HG02571 (cell line): Measurements from ENCODE around the gene NKAIN2.

Experiments used
- ATAC-seq: cut with Tn5 transposase; IDR thresholded peaks from one replicate; pipeline ENCODE4 v1.9.1; 2021; ENCODE audit warnings: mild to moderate bottlenecking, moderate library complexity; ENCODE audit not compliant: unreplicated experiment

NKAIN2 gene

DNA sequence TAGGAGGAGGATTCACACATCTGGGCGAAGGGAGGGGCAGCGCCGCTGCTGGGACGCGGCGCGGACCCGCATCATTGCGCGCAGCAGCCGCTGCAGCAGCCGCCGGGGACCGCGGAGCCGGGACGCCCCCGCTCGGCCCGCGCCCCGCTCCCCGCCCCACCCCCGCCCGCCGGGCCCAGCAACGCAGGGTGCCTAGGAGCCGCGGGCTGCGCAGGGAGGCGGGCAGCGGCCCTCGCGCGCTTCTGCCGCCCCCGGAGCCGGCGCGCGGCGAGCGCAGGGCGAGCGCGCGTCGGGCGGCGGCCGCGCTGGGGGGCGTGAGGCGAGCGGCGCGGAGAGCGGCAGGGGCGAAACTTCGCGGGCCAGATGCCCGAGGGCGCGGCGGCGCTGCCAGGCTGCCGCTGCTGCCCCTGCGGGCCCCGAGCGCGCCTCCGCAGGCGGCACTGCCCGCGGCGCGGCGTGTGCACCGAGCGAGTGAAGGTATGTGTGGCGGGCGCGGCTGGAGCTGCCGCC is at the start of gene NKAIN2:
Gene NKAIN2, plus strand, starts transcription at position 362 of the 510 bp plus-strand sequence.
- ATAC-seq: peak; percentile 24

- ATAC-seq: no peak
These were observed 44.2 kb upstream of the NKAIN2 start for GRCh38 chr6:123759472-123759871.

- no peak for ATAC-seq
These were observed 39.8 kb upstream of the NKAIN2 start for GRCh38 chr6:123763904-123764303.

GRCh38 chr6:123764722-123765121 is 38.9 kb upstream of the NKAIN2 start:
- no peak for ATAC-seq

- no peak for ATAC-seq
These were observed 34.7 kb upstream of the NKAIN2 start for GRCh38 chr6:123768921-123769320.

GRCh38 chr6:123769431-123769830 is 34.2 kb upstream of the NKAIN2 start:
- no peak for ATAC-seq

DNA sequence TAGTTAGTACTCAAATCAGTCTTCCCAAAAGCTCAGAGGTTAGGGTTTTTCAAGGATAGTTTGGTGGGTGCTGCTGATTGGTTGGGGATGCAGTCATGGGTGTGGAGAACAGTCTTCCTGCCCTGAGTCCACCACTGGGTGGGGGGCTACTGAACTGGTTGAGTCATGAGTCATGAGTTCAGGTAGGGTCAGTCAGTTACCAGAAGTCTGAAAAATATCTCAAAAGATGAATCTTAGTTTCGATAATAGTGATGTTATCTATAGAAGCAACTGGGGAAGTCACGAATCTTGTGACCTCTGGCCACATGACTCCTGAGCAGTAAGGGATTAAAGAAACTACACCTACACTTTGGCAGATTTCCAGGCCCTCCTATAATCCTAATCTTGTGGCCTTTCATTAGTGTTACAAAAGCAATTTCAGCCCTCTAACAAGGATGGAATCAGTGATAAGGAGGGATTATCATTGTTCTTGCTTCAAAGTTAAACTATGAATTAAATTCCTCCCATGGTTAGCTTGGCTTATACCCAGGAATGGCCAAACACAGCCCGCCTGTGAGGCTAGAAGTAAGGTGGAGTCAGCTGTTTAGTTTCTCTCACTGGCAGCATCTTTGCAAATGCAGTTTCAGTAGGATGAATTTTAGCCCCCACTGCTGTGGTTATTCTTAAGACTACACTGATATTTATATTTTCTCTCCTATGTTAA is 33.3 kb upstream of the NKAIN2 start:
- peak; percentile 63 for ATAC-seq

- ATAC-seq: no peak
These were observed 32.5 kb upstream of the NKAIN2 start for GRCh38 chr6:123771126-123771525.

DNA sequence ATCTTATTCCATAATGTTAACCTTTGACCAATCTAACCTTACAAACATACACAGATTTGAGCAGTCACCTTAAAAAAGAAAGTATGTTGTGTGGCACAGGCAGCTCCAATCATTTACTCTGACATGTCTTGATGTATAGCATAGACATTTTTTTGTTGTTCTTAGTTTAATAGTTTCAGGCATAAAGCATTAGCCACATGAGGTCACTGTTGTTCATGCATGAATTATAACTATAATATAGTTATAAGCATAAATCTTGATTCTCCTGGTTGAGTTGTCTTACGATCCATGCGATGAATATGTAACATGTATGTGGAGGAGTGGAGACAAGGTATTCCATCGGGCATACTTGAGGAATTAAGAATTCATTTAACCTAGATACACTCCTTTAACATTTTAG is 26.1 kb upstream of the NKAIN2 start:
- no peak for ATAC-seq

GRCh38 chr6:123780021-123780420 is 23.6 kb upstream of the NKAIN2 start:
- no peak for ATAC-seq

DNA sequence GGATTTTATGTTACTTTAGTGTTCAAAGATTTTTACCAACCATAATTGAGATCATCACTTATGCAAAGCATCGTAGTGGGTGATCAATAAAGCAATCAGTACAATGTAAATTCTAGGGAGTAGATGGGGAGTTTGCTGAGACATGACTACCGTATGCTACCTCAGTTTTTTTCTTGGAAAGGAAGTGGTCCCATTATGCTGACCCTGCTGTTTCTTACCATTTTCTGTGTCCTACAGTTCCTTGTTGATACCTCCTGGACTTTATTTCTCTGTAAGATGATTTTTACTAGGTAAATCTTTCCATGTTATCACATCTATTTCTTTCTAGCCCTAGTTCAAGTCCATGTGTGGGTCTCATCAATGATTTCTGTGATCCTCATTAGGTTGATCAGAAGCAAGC is 19.3 kb upstream of the NKAIN2 start:
- ATAC-seq: no peak

DNA sequence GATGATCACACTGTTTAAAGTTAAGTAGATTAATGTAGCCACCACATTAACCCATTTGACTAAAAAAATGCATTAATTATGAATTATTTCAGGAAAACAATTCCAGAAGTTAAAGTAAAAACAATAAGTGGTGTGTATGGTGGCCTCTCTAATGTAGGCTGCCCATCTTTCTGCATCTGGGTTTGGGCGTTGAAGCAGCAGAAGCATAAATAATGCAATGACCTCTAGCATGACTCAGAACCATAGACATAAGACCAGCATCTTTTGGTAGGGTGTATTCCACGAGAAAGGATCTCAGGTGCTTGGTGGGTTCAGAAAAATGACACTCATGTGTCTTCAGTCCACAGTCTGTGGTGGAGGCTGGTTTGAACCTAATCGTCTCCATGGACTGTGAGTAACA is 18.6 kb upstream of the NKAIN2 start:
- ATAC-seq: no peak

- ATAC-seq: no peak
These were observed 15.3 kb upstream of the NKAIN2 start for GRCh38 chr6:123788319-123788718.

GRCh38 chr6:123794190-123794589 is 9.5 kb upstream of the NKAIN2 start:
- no peak for ATAC-seq

DNA sequence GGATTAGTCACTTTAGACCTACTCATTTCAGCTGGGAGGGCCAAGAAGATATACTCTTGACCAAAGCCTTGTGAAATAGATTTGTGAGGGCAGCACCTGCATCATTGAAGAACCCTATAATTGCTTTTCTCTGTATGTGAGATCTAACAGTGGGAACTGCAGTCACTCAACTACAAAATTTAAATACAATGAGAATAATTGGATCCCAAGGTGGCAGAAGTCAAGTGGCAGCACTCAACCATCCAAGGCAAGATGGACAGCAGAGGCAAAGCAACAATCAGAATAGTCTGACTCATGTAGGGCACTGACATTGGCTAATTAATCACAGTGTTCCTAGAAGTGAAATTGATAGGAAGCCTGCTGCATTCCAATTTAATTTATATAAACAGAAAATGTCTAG is 8.9 kb upstream of the NKAIN2 start:
- ATAC-seq: no peak

DNA sequence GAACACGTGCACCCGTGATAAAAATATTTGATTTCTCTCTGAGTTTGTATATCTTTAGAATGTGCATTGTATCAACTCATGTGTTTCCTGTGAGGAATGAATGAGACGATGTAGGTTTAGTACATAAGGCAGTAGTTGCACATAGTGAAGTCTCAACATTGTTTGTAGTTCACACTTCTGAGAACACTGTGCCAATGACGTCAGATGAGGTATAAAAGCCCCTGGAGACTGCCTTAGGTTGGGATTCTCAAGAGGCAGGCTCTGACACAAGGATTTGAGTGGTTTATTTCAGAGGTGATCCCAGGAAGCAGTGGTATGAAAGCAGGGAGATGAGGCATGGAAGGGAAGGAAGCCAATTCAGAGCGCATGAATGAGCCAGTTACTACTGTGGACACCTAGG is 2.6 kb upstream of the NKAIN2 start:
- no peak for ATAC-seq

DNA sequence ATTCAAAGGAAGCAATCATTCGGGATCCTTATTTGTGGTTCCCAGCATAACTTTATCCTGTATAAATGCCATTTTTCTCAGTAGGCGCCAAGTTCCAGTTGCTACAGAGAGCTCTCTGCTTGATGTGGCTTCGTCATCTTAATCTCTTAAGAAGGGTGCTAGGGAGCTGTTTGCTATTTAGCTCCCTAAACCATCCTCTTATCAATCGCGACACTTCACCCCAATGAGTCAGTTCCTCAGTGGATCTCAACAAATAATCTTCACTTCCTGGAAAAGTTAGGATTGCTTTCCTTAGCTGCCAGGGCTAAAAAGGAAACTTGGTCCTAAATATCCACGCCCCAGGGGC is 1.3 kb upstream of the NKAIN2 start:
- no peak for ATAC-seq

DNA sequence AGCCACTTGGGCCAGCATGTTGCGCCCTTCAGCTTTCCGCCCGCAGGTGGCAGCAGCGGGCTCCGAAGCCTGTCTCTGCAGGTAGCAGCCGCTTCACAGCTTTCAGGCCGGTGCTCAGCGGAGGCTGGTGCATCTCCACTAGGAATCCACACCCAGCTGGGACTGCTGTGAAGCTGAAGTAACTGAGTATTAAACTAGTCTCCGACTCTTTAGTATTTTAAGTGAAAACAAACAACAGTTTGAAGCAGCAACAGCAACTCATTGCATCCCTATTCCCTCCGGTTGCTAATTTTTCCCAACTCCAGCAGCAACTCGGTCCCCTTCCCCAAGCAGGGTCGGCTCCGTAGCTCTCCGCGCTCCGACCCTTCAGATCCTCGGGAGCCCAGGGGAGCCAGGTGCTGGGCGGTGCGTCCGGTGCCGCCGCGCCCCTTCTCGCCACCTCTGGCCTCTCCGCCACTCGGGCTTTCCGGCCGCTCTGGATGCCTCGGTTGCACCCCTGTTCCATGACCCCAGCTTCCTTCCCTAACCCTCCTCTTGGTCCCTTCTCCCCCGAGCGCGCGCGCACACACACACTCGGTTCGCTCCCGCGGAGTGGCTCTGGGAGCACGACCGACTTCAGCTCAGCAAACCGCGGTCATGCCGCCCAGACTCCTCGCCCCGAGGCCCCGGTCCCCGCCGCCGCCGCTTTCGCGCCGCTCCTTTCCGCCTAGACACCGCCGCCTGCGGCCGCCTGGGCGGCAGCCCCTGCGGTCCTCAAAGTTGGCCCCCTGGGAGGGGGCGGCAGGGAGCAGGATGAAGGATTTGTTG is 765 bp upstream of the NKAIN2 start:
- peak; percentile 98 for ATAC-seq

GRCh38 chr6:123804014-123804786 is 535 bp downstream of the NKAIN2 start:
- no peak for ATAC-seq

GRCh38 chr6:123804787-123805540 is 1.3 kb downstream of the NKAIN2 start:
- no peak for ATAC-seq

- ATAC-seq: no peak
These were observed 2.3 kb downstream of the NKAIN2 start for GRCh38 chr6:123805921-123806320.
